Measurements from ENCODE around the gene ZIC4. TPM values are rescaled to one million over a fixed set of nuclear protein-coding genes. Genes with fewer than 3 reads are reported as not detected.

The ZIC4 gene
- total RNA-seq, 2 donors from 2014 or later, result not detected

DNA sequence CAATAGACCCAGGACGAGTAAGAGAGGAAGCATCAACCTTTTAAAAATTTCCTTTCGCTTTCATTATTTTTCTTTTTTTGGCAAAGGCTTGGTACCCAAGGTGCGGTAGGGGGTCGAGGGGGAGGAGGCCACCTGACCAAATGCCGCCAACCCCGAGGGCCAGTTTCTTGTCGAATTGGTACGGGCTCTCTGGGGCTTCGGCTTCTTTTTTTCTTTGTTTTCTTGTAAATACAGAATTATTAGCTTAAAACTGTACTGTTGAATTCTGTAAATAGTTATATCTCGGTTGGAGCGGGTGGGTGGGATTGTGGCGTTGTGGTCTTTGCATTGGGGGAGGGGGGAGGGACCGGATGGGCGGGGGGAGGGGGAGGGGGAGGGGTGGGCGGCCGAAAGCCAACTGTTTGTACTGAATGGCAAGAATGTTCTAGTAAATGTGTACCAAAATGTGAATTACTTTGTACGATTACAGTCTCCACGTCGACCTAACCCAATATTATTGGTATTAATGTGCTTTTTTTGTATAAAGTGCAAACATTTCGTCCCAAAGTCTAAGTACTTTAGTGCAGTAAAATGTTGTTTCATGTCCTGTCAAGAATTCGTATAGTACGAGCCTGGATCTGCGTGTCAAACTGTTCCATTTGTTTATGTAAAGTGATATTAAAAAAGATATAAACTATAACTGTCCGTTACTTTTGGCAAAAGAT, 7.5 kb upstream of the ZIC4 start:
- TF ChIP-seq, protein P1, sequence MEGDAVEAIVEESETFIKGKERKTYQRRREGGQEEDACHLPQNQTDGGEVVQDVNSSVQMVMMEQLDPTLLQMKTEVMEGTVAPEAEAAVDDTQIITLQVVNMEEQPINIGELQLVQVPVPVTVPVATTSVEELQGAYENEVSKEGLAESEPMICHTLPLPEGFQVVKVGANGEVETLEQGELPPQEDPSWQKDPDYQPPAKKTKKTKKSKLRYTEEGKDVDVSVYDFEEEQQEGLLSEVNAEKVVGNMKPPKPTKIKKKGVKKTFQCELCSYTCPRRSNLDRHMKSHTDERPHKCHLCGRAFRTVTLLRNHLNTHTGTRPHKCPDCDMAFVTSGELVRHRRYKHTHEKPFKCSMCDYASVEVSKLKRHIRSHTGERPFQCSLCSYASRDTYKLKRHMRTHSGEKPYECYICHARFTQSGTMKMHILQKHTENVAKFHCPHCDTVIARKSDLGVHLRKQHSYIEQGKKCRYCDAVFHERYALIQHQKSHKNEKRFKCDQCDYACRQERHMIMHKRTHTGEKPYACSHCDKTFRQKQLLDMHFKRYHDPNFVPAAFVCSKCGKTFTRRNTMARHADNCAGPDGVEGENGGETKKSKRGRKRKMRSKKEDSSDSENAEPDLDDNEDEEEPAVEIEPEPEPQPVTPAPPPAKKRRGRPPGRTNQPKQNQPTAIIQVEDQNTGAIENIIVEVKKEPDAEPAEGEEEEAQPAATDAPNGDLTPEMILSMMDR (IDR thresholded peaks at IDR 0.05), result no peak
- no peak for DNase-seq (ENCODE audit: low spot score)
- Histone ChIP-seq H3K4me3 (peak overlapping the region in 1 of 2 donors; percentile 1), H3K27ac (no peak overlapping the region), H3K9me3 (peaks cover 0 to 28% of the 10 kb centered on the region in 2 donors), H3K27me3 (peaks cover 58 to 68% of the 10 kb centered on the region in 2 donors), H3K4me1 (peaks cover 0 to 43% of the 10 kb centered on the region in 2 donors), H3K36me3 (no peaks in the 10 kb centered on the region)

DNA sequence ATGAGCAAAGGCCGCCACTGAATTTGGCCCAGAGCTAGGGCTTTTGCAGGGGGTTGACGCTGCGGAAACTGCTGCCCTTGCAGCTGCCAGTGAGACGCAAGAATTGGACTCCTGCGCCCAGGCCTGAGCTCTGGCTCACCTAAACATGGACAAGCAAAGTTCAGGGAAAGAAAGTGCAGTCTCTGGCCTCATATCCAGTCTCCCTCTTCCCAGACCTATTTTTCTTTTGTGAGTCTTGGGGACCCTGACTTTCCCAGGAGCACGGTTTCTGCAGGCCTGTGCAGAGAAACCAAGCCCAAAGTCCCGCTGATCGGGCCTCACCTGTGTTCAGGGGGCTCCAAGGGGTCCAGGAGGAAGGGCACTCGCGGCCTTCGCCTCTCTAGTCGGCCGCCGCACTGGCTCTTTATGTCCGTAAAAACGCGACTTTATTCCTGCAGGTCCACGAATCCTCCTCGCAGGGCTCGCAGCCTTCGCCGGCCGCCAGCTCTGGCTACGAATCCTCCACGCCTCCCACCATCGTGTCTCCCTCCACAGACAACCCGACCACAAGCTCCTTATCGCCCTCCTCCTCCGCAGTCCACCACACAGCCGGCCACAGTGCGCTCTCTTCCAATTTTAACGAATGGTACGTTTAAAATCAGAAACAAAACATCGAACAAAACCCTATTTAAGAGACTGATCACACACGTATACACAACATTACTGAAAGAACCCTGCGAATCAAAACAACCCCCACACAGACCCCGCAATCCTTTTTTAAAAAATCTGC, 6.8 kb upstream of the ZIC4 start:
- Histone ChIP-seq H3K9me3 (peaks cover 0 to 28% of the 10 kb centered on the region in 2 donors), H3K36me3 (no peaks in the 10 kb centered on the region), H3K27ac (no peak overlapping the region), H3K4me3 (peak overlapping the region in 1 of 2 donors; percentile 1), H3K4me1 (peaks cover 0 to 42% of the 10 kb centered on the region in 2 donors), H3K27me3 (peaks cover 56 to 73% of the 10 kb centered on the region in 2 donors)
- TF ChIP-seq, protein P1 (IDR thresholded peaks at IDR 0.05), result no peak
- DNase-seq (ENCODE audit: low spot score), result no peak

DNA sequence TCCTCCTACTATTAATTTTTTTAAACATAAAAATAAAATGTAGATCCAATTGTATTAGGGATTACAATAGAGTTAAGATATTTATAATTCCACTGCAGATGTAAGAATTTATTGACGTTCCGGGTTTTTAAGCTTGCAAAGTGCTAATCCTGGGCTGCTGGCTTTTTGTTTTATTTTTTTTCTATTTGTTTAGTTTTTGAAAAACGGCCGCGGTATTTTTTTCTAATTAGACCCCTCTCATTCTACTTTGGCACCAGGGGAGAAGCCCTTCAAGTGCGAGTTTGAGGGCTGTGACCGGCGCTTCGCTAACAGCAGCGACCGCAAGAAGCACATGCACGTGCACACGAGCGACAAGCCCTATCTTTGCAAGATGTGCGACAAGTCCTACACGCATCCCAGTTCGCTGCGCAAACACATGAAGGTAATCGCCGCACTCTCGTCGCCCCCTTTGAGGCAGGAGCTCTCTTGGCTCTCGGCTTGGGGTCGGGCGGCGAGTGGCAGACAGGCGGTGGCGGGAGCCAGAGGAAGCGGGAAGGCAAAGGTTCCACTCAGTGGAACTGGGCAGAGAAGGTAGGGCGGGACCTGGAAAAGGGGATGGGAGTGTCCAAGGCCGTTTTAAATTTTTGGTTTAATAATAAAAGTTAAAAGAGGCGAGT, 6.0 kb upstream of the ZIC4 start:
- H3K9me3 ChIP-seq, result peaks cover 0 to 28% of the 10 kb centered on the region in 2 donors
- no peak overlapping the region for H3K27ac ChIP-seq
- no peak for DNase-seq (ENCODE audit: low spot score)
- H3K36me3 ChIP-seq, result no peaks in the 10 kb centered on the region
- TF ChIP-seq, protein P1 (IDR thresholded peaks at IDR 0.05), result no peak
- H3K27me3 ChIP-seq, result peaks cover 57 to 80% of the 10 kb centered on the region in 2 donors
- H3K4me1 ChIP-seq, result peaks cover 0 to 42% of the 10 kb centered on the region in 2 donors
- H3K4me3 ChIP-seq, result no peak overlapping the region

DNA sequence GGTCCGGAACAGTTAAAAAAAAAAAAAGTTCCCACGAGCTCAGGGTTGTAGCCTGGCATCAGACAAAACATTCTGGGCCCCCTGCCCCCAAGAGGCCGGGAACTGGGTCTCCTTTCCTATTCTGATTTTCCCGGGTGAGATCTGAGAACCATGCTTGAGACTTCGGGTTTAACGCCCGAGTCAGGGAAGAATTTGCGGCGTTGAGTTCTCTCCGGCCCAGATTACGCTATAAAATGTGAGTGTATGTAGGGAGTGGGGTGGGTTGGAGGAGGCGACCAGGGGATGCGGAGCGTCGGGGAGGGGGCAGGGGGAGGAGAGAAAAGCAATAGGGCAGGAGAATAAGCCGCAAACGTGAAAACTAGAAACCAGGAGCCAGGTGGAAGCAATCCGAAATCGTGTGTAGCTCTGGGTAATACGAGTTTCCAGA, 5.5 kb upstream of the ZIC4 start:
- peaks cover 0 to 28% of the 10 kb centered on the region in 2 donors for H3K9me3 ChIP-seq
- peaks cover 62 to 85% of the 10 kb centered on the region in 2 donors for H3K27me3 ChIP-seq
- H3K4me1 ChIP-seq, result peaks cover 0 to 42% of the 10 kb centered on the region in 2 donors
- no peak overlapping the region for H3K27ac ChIP-seq
- H3K4me3 ChIP-seq, result no peak overlapping the region
- no peaks in the 10 kb centered on the region for H3K36me3 ChIP-seq
- DNase-seq (ENCODE audit: low spot score), result no peak
- TF ChIP-seq, protein P1 (IDR thresholded peaks at IDR 0.05), result no peak

DNA sequence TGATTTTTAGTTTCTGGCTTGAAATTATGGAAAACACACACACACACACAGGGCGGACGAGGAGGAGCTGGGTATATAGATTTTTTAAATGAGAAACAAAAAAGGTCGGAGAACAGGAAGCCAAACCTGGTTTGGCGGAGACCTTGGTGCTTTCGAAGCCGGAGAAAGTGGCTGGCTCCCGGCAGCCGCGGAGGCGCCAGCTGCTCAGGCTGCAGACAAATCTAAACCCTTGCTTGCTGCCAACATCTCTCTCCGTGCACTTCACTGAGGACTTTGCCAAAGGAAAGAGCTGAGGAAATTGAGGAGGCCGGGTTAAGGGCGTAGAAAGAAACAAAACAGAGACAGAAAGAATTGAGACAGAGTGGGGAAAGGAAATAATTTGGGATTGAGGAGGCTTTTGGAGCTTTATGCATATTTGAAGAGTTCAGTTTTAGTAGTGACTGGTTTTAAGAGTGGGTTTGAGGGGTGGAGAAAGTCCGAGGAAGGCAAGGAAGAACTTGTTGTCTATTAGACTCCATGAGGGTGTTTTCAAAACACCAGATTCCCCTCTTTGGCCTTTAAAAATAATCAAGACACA, 5.0 kb upstream of the ZIC4 start:
- Histone ChIP-seq H3K4me1 (peaks cover 0 to 42% of the 10 kb centered on the region in 2 donors), H3K4me3 (peak overlapping the region in 1 of 2 donors; percentile 31), H3K27me3 (peaks cover 66 to 85% of the 10 kb centered on the region in 2 donors), H3K27ac (no peak overlapping the region), H3K9me3 (peaks cover 0 to 28% of the 10 kb centered on the region in 2 donors), H3K36me3 (no peaks in the 10 kb centered on the region)
- TF ChIP-seq, protein P1 (IDR thresholded peaks at IDR 0.05), result no peak
- DNase-seq (ENCODE audit: low spot score), result no peak

Data from right atrium auricular region (tissue), 2 donors.